NCI-H345 treated with DMSO at 0.1 percent for 48 hours (cell line): ENCODE measurements around the gene ITCH.

Source experiments
- DNase-seq: peaks from one replicate; lab custom pipeline; 2025; ENCODE audit not compliant: unreplicated experiment; lab: John Stamatoyannopoulos, UW

ITCH gene

GRCh38 chr20:34526466-34526865 lies 163.4 kb downstream of the ITCH start:
- DNase-seq = no peak

GRCh38 chr20:34527016-34527415 lies 163.9 kb downstream of the ITCH start:
- no peak for DNase-seq

GRCh38 chr20:34528921-34529297 lies 165.8 kb downstream of the ITCH start:
- no peak for DNase-seq

GRCh38 chr20:34529742-34530141 lies 166.7 kb downstream of the ITCH start:
- no peak for DNase-seq

- no peak for DNase-seq
Observed at GRCh38 chr20:34530342-34530741, 167.3 kb downstream of the ITCH start.

- DNase-seq = no peak
Observed at GRCh38 chr20:34531608-34532265, 168.7 kb downstream of the ITCH start.

GRCh38 chr20:34532320-34532719 lies 169.2 kb downstream of the ITCH start:
- no peak for DNase-seq

GRCh38 chr20:34532756-34533155 lies 169.7 kb downstream of the ITCH start:
- no peak for DNase-seq

- no peak for DNase-seq
Observed at GRCh38 chr20:34534391-34535165, 171.5 kb downstream of the ITCH start.

GRCh38 chr20:34535301-34535840 lies 172.3 kb downstream of the ITCH start:
- no peak for DNase-seq

- DNase-seq = no peak
Observed at GRCh38 chr20:34535857-34536256, 172.8 kb downstream of the ITCH start.

- DNase-seq = no peak
Observed at GRCh38 chr20:34536798-34537394, 173.8 kb downstream of the ITCH start.

GRCh38 chr20:34537651-34538050 lies 174.6 kb downstream of the ITCH start:
- DNase-seq = no peak

- no peak for DNase-seq
Observed at GRCh38 chr20:34538671-34539123, 175.6 kb downstream of the ITCH start.

GRCh38 chr20:34539756-34540155 lies 176.7 kb downstream of the ITCH start:
- no peak for DNase-seq

GRCh38 chr20:34540596-34541263 lies 177.7 kb downstream of the ITCH start:
- no peak for DNase-seq

- no peak for DNase-seq
Observed at GRCh38 chr20:34541264-34541901, 178.3 kb downstream of the ITCH start.

- no peak for DNase-seq
Observed at GRCh38 chr20:34541917-34542316, 178.8 kb downstream of the ITCH start.

GRCh38 chr20:34542439-34542838 lies 179.4 kb downstream of the ITCH start:
- no peak for DNase-seq

GRCh38 chr20:34543463-34544056 lies 180.5 kb downstream of the ITCH start:
- no peak for DNase-seq
